Fibroblast of peridontal ligament (primary cell): ENCODE measurements around the gene MYCN.
"Not testable (repeated sequence)": the region's sequence is repeated elsewhere in the genome, so short reads cannot be mapped to it uniquely, and the experiment has no call there.

ENCODE experiments used
- DNase-seq: peaks from one replicate; pipeline ENCODE4 v3.0.0-alpha.2; 2010; ENCODE audit errors: extremely low read depth

The MYCN gene

GRCh38 chr2:15939854-15940660 is at the start of gene MYCN:
MYCN (plus strand) TSS chr2:15940550; CDS start chr2:15942065, 1,515 bp downstream.
- peak; percentile 7 for DNase-seq

GRCh38 chr2:15890936-15891905 is 49.1 kb upstream of the MYCN start:
- DNase-seq: no peak

- no peak for DNase-seq
These were observed 48.0 kb upstream of the MYCN start for GRCh38 chr2:15892151-15892880.

GRCh38 chr2:15893085-15893484 is 47.3 kb upstream of the MYCN start:
- no peak for DNase-seq

GRCh38 chr2:15893689-15894480 is 46.5 kb upstream of the MYCN start:
- DNase-seq: no peak

- DNase-seq: no peak
These were observed 45.7 kb upstream of the MYCN start for GRCh38 chr2:15894481-15895144.

GRCh38 chr2:15895615-15896469 is 44.5 kb upstream of the MYCN start:
- no peak for DNase-seq

GRCh38 chr2:15896859-15897258 is 43.5 kb upstream of the MYCN start:
- DNase-seq: no peak

- no peak for DNase-seq
These were observed 42.8 kb upstream of the MYCN start for GRCh38 chr2:15897431-15898098.

GRCh38 chr2:15899327-15899612 is 41.1 kb upstream of the MYCN start:
- DNase-seq: no peak

- DNase-seq: no peak
These were observed 40.4 kb upstream of the MYCN start for GRCh38 chr2:15899751-15900493.

GRCh38 chr2:15901095-15901807 is 39.1 kb upstream of the MYCN start:
- DNase-seq: no peak

GRCh38 chr2:15901808-15902130 is 38.6 kb upstream of the MYCN start:
- DNase-seq: no peak

- not testable (repeated sequence) for DNase-seq
These were observed 36.4 kb upstream of the MYCN start for GRCh38 chr2:15903910-15904309.

- DNase-seq: no peak
These were observed 35.1 kb upstream of the MYCN start for GRCh38 chr2:15905267-15905645.

GRCh38 chr2:15905986-15906491 is 34.3 kb upstream of the MYCN start:
- no peak for DNase-seq

- no peak for DNase-seq
These were observed 33.6 kb upstream of the MYCN start for GRCh38 chr2:15906778-15907177.
